Measurements from ENCODE around the gene EML5.

- no peak for TF ChIP-seq CTCF (IDR thresholded peaks at IDR 0.05)
- no peak for TF ChIP-seq POLR2A (IDR thresholded peaks at IDR 0.05)
These were observed 489 bp upstream of the EML5 start for GRCh38 chr14:88793259-88793625.
